Measurements from ENCODE around the gene KIF21A. TPM values are rescaled to one million over a fixed set of nuclear protein-coding genes. Genes with fewer than 3 reads are reported as not detected.
"Not testable (repeated sequence)": the region's sequence is repeated elsewhere in the genome, so short reads cannot be mapped to it uniquely, and the experiment has no call there.

KIF21A gene
- 37.5 TPM for total RNA-seq

DNA sequence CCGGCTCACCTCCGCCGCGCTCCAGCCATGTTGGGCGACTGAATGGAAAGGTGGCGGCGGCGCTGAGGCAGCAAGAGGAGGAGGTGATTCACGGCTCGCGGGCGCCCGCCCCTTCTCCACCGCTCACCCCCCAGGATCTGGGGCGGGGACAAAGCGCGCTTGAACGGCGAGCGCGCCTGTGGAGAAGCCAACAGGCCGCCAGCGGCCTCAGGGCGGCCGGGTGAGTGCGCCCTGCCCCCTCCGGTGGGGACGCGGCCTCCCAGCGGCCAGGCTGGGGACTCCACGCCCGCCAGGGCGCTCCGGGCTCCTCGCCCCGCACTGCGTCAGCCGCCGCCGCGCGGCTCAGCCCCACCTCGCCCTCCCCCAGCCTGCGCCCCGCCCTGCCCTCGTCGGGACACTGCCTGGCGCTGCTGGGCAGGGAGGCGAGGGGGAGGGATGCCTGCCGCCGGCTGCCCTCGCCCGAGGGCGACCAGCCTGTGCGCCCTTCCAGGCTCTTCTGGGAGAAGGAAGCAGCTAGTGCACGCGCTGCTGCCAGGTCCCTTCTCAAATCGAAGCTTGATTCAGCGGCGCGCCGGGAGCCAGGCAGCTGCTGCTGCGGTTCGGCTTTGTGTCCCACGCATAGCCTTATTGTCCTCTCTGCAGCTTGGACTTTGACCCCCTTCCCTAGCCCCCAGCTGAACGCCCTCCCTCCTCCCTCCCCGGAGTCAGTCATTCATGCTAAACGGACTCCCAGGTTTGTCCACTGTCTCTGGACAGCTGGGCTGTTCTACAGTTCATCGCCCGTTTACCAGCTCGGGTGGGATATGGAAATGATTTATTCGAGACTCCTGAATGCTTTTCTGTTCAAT is at the start of gene KIF21A:
TSS of gene KIF21A (minus strand) at position 40 of the 848 bp plus-strand sequence. CDS start 150 bp downstream, outside the sequence.
- peak; percentile 17 for DNase-seq

DNA sequence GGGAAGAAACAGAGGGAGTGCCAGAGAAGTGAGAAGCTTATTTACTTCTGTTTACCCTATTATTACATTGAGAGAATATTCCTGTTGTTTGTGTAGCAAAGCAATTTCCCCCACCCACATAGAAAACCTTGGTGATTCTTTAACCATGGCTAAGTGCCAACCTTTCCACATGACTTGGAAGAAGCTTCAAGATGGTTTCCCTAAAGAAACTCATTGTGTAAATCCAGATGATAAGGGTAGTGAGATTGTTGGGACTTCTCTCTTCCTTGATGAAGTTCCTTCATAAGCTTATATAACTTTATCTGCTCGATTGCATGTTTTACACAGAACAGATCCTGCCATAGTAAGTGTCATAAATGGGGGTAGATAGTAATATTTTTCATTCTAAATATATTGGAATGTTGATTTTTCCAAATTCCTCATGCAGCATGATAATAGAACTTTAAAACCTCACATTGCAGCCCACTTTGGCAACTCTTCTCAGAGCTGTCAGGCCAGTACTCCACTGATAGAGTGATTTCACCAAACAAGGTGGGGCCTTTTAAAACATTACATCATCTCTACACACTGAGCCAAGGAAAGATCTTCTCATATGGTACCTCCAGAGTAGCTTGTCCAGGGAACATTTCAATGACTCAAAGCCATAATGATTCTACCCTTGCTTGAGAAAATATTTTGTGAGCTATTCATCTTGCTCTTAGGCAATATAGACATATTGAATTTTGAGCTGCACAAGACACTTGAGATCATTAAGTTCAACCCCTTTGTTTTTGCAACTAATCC is 47.8 kb upstream of the KIF21A start:
- no peak for DNase-seq

- DNase-seq, result no peak
Observed at GRCh38 chr12:39483597-39483996, 40.7 kb upstream of the KIF21A start.

GRCh38 chr12:39483042-39483441 is 40.1 kb upstream of the KIF21A start:
- DNase-seq, result no peak

- no peak for DNase-seq
Observed at GRCh38 chr12:39476894-39477293, 34.0 kb upstream of the KIF21A start.

DNA sequence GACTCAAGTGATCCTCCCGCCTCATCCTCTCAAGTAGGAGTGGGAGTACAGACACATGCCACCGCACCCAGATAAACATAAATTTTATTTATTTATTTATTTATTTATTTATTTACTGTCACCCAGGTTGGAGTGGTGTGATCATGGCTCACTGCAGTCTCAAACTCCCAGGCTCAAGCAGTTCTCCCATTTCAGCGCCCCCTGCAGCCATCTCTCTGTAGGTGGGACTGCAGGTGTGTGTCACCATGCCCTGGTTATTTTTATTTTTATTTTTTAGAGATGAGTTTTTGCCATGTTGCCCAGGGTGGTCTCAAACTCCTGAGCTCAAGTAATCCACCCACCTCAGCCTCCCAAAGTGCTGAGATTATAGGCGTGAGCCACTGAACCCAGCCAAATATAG is 33.2 kb upstream of the KIF21A start:
- DNase-seq, result no peak

GRCh38 chr12:39475136-39475535 is 32.2 kb upstream of the KIF21A start:
- not testable (repeated sequence) for DNase-seq

- no peak for DNase-seq
Observed at GRCh38 chr12:39467432-39467870, 24.5 kb upstream of the KIF21A start.

DNA sequence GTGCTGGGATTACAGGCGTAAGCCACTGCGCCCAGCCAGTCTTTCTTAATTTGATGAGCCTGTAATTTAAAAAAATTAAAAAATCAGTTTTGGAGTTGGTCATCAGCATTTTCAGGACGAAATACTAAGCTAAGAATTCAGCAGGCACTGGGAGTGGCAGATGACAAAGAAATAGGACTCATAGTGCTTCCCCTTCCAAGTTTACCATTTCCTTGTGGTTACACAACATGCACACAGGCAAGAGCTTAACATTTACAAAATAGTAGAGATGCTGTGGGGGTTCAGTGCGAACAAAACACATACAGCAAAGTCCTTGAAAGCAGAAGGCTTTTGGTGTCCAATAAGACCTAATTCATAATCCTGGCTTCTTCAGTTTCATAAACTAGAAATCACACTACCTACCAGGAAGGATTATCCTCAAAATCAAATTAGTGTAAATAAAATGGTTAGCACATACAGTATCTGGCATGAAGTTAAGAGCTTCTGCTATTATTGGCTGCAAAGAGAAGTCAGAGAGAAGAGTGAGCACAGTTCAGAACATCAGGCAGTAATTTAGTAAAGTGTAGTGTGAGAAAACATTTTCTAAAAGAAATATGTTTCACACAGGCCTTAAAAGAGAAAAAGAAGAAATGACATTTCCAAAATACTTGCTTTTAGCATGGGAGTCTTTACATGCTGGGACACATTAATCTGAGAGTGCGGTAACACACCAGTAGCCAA is 22.2 kb upstream of the KIF21A start:
- no peak for DNase-seq

- no peak for DNase-seq
Observed at GRCh38 chr12:39461059-39461458, 18.1 kb upstream of the KIF21A start.

- DNase-seq, result no peak
Observed at GRCh38 chr12:39459027-39459434, 16.1 kb upstream of the KIF21A start.

DNA sequence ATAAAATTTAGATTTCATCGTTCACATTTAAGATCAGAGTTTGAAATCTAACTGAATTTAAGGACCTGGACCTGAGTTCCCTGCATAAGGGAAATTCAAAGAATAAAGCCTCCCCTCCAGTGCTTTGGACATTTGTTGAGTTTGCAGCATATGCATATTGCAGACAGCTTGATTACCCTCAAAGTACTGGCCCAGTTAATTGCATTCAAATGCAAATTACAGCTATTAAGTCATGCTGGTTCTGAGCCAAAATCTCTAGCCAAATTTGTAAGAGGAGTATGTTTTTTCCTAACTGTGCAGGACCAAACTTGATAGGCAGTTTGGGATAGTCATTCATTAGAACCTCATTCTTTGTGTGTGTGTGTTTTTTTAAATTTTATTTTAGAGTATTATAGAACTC is 9.1 kb upstream of the KIF21A start:
- no peak for DNase-seq

DNA sequence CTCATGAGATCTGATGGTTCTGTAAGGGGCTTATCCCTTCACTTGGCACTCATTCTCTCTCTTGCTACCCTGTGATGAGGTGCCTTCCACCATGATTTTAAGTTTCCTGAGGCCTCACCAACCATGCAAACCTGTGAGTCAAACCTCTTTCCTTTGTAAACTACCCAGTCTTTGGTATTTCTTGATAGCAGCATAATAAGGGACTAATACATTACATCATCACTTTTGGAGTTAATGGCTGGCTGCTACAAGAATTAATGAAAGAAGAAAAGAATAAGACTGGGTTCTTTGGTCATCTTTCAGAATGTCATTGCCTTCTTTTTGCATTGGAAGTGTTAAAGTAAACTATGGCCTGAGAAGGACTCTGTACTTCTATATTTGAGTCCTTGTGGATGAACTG is 5.1 kb upstream of the KIF21A start:
- DNase-seq, result no peak

DNA sequence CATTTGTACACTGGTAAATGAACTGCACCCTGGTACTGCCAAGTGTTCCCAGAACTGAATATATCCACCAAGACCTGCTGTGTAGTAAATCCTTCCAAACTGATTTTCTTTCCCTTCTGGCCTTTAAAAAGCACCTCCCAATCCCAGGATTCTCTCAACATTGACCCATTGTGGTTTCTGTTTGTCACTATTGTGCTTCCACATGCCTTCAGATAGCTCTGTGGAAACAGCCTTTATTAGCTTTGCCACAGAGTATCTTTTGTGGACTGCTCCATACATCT is 949 bp upstream of the KIF21A start:
- DNase-seq, result peak; percentile 1

DNA sequence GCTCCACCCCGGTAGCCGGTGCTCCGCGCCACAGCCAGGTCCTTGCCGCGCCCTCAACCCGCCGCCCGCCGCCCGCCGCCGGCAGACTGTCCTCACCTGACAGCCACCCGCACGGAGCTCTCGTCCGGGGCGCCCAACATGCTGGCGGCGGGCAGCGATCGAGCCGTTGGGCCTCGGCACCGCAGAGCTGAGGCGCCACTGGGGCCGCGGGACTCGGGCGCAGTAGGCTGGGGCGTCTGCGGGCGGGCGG is 164 bp downstream of the KIF21A start:
- no peak for DNase-seq

DNA sequence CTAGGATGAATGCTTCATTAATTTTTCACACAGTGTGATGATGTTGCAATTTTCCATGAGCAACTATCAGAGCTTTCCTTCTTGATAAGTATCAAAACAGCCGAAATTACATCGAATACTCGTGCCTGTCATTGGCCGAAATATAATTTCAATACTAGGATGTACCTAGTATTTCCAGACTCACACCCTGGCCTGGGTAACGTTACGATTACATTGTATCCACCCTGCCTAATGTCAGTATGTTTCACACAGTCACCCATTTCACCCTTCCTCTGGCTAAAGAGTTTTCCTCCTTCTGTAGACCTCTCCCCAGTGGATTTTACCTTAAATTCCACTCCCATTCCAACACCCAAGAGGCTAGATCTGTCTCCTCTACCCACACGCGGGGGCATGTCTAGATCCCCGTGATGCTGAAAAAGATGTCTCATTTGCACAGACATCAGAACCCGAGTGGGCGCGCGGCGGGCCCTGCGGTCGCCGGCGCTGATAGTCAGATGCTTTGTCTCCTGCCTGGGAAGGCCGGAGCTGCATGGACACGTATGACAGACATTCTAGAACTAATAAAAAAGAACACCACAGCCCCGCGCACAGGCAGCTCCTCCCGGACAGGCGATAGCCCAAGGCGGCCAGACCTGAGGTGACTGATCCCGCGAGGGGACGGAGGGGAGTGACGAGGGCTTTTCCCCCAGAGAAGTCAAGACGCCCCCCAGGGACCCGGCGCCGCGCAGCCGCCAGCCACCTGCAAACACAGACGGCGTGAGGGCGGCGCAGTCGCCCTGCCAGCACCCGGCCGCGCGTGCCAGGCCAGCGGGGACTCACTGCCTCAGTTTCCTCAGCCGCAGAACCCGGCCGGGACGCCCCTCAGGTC is 723 bp downstream of the KIF21A start:
- no peak for DNase-seq

DNA sequence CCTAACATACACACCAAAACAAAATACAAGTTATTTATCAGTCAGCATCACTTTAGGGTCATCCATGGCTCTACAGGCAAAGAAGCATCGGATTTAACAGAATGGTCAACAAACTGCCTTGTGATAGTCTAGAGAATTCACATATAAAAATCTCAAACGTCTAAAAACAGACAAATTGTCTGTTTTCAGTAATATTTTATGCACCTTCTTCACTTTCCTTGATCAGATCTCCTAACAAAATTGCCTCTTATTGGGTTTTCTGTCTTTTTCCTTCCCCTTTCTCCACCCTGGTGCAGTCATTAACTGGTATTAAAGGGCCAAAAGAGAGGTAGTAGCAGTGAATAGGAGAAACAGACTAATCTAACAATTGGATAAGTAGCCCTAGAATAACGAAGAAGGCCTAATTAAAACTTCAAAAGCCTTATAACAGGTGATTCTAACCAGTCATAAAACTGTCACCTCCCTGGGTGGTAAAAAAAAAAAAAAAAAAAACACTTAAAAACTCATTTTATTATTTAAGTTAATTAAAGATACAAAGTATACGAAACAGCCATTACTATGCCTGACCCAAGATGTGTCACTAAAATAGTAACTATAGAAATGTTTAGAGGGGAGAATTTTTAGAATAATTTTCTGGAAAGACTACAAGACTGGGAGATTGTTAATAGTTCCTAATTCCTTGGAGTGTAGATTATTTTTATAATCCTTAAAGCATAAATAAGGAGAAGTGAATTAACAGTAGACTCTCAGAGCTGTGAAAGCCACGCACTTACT is 1.5 kb downstream of the KIF21A start:
- no peak for DNase-seq

GRCh38 chr12:39440781-39441180 is 2.1 kb downstream of the KIF21A start:
- no peak for DNase-seq

GRCh38 chr12:39440101-39440500 is 2.8 kb downstream of the KIF21A start:
- DNase-seq, result no peak

GRCh38 chr12:39435531-39435930 is 7.4 kb downstream of the KIF21A start:
- no peak for DNase-seq

GRCh38 chr12:39431797-39432196 is 11.1 kb downstream of the KIF21A start:
- DNase-seq, result no peak

All from skin of body (tissue), 2 donors.